ENCODE data around the gene RANBP3L. TPM values are rescaled to one million over a fixed set of nuclear protein-coding genes. Genes with fewer than 3 reads are reported as not detected.

RANBP3L gene, protein sequence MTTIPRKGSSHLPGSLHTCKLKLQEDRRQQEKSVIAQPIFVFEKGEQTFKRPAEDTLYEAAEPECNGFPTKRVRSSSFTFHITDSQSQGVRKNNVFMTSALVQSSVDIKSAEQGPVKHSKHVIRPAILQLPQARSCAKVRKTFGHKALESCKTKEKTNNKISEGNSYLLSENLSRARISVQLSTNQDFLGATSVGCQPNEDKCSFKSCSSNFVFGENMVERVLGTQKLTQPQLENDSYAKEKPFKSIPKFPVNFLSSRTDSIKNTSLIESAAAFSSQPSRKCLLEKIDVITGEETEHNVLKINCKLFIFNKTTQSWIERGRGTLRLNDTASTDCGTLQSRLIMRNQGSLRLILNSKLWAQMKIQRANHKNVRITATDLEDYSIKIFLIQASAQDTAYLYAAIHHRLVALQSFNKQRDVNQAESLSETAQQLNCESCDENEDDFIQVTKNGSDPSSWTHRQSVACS
- under 0.01 and 1.1 TPM in 2 replicates for total RNA-seq

DNA sequence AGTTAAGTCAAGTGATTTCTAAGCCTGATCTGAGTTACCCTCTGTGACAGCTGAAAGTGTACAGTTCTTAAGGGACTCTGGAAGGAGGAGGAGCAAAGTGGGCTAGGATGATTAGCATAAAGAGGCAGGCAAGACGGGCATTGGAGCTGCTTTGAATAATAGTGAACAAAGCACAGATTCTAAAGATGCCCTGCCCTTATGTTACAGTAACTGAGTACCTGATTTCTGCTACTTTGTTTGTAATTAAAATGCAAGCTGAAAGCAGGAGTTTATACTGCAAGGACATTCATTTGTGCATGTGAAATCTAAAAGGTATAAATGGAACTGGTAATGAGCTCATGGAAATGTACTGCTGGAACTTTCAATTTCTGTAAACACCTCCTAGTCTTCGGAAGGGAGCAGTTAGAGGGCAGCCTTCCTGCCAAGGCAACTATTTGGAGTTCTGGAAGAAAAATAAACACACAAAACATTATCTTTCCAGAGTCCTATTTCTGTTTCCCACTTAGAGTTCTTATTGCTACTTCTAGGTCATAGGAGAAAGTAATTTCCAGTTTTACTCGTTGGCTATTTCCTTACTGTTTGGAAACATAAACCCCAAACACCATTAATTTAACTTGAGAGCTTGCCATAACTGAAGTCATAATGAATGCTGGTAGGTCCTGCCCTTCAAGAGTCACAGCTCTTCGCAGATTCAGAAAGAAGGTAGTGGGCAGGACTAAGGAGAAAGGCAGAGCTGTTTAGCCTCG, at the start of gene RANBP3L:
Gene RANBP3L, minus strand, starts transcription at position 45 of the 746 bp plus-strand sequence. CDS start 486 bp downstream, outside the sequence.

GRCh38 chr5:36241631-36242533, 59.8 kb downstream of the RANBP3L start, which contains the start of gene NADK2:
NADK2 (minus strand) TSS chr5:36241925; CDS start chr5:36241798, 127 bp downstream.

Other genes with a start within 250 kb of the RANBP3L start
- not detected in 2 replicates for gene UGT3A2, start 235.0 kb downstream of the RANBP3L start, total RNA-seq
- 11.3 and 14.3 TPM in 2 replicates for gene LMBRD2, start 150.0 kb downstream of the RANBP3L start, total RNA-seq
- 7.3 and 15.0 TPM in 2 replicates for gene SKP2, start 149.8 kb downstream of the RANBP3L start, total RNA-seq
- 27.9 and 32.4 TPM in 2 replicates for gene NADK2, start 60.0 kb downstream of the RANBP3L start, total RNA-seq